HG03378 (cell line): ENCODE measurements around the gene TEP1.
"Not testable (repeated sequence)": the region's sequence is repeated elsewhere in the genome, so short reads cannot be mapped to it uniquely, and the experiment has no call there.

ENCODE experiments used
- ATAC-seq: cut with Tn5 transposase; IDR thresholded peaks from one replicate; pipeline ENCODE4 v1.9.1; 2021; ENCODE audit warnings: mild to moderate bottlenecking, moderate library complexity; ENCODE audit not compliant: unreplicated experiment

TEP1 gene

GRCh38 chr14:20391505-20391904, 21.8 kb downstream of the TEP1 start:
- no peak for ATAC-seq

DNA sequence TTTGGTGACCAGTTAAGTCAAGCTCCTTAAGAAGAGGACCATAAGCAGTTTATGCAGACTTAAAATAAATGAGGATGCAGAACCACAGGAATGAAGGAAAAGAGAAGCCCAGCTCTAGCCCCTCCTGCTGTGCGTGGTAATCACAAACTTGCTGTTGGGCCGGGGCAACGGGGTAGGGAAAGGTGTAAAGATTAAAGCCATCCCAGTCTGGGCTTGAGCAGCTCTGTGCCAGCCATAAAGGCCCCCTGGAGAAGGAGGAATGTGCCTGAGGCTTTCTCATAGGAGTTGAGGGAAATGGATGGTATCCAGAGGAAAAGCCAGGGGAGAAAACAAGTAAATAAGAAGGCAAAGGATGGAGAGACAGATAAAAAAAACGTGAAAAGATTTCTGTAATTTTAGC, 25.1 kb downstream of the TEP1 start:
- no peak for ATAC-seq

- ATAC-seq = no peak
Measured at GRCh38 chr14:20387576-20387975, 25.7 kb downstream of the TEP1 start.

- ATAC-seq = no peak
Measured at GRCh38 chr14:20386276-20386855, 26.9 kb downstream of the TEP1 start.

GRCh38 chr14:20384886-20385285, 28.4 kb downstream of the TEP1 start:
- ATAC-seq = no peak

DNA sequence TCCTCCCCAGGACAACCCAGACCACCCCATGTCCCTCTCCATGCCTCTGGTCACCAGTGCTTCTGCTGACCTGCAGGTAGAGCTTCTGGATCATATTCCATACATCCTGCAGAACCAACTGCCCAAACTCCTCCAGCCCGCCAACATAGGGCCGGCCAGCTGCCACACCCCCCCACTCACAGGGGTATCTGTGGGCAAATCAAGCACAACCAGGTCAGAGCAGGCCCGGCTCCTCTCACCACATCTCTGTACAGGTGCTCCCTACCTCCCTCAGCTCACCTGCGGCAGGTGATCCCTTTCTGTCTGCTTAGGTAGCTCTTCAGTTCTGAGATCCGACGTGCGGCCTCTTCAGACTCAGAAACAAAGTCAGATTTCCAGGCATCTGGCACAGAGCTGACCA, 29.0 kb downstream of the TEP1 start:
- no peak for ATAC-seq

DNA sequence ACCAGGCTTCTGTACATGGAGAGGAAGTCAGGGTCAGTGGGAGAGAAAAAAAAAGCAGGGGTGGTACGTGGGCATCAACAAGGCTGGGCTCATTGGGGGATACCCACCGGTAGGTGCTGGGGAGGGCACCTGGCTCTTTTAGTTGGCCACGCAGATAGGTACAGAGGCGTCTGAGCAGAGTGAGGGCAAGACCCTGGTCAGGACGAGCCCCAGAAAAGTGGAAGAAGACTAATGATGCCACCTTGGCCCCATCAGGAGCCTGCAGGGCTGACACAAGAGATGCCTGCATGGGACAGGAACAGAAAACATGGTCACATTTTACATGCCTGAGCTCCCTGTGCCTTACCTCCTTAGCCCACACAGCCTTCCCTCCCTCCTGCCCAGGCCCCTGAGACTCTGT, 29.7 kb downstream of the TEP1 start:
- ATAC-seq = no peak

DNA sequence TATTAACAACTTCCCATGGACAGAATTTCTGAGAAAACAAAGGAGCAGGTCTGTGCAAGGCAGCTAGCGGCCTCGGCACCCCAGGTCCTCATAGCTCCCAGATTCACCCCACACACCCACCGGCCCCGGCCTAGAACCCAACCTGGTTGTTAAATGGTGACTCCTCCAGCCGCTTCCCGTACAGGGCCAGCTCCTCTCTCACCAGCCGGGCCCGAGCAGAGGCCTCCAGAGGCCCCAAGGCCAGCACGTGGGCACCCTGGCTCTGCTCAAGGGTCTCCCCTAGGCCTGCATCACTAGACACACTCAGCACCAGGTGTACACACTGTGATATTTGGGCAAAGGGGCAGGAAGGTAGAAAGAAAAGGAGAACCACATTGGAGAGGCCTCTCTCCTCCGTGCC, 30.3 kb downstream of the TEP1 start:
- ATAC-seq = no peak

- ATAC-seq = no peak
Measured at GRCh38 chr14:20382526-20382925, 30.8 kb downstream of the TEP1 start.

- no peak for ATAC-seq
Measured at GRCh38 chr14:20381341-20381740, 32.0 kb downstream of the TEP1 start.

DNA sequence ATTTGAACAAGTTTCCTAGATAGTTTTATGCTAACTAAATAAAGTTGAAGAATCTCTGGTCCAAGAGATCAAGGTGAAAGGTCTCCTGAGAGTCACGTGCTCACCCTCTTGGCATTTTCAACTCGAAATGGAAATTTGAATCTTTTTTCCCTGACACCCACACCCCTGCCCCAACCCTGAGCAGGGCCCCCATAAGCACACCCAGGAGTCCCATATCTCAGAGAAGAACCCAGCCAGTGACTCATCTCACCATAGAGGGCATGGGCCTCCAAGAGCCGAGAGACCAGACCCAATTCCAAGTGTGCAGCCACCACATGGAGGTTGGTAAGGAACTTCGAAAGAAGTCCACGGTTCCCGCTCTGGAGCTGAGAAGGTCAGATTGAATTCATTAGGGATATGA, 32.6 kb downstream of the TEP1 start:
- no peak for ATAC-seq

DNA sequence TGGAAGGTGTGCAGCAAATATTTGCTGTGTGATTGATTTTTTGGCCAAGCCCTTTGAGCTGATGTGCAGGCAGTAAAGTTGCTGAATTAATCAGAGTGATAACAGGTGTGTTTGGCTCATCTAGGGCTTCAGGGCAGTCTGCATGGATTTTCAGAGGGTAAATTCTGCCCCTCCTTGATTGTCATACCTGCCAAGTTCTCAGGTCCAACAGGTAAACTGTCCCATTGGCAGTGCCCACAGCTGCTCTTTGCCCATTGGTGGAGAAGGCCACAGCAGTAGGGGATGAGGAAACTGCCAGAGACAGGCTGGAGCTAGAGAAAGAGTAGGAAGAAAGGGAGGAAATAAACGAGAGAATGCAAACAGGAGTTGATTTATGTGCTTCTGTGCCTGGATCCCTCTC, 33.6 kb downstream of the TEP1 start:
- no peak for ATAC-seq

DNA sequence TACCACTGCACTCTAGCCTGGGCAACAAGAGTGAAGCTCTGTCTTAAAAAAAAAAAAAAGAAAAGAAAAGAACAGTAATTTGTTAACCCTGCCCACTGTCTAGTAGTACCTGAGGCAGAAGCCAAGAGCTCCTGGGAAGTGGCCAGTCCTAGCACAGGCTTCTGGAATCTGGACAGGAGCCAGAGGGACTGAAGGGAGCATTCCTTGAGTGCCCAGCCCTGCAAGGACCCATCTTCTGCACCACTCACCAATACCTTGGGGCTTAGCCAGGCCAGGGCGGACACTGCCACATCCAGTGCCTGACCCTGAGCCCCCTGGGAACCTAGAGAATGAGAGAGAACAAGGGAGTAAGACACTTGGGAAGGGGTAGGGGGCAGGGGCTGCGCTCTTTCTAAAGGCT, 36.1 kb downstream of the TEP1 start:
- ATAC-seq = no peak

- ATAC-seq = no peak
Measured at GRCh38 chr14:20376071-20376588, 37.2 kb downstream of the TEP1 start.

GRCh38 chr14:20375471-20375870, 37.8 kb downstream of the TEP1 start:
- no peak for ATAC-seq

- ATAC-seq = no peak
Measured at GRCh38 chr14:20372796-20373195, 40.5 kb downstream of the TEP1 start.

DNA sequence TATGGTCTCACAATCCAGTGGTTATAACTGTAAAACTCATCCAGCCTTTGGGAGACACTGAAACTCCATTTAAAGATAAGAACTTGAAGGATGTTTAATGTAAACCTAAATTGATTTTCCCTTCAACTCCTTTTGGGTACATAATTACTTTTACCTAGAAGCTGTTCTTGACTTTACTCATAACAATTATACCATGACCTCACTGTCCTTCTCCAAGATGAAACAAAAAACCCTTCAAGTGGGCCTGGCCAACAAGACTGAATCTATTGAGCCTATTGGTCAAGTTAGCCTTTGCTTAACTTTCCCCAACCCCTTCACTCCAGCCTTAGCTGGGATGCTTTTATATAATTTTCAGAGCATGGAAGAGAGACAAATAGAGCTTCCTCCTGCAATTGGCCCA, 47.4 kb downstream of the TEP1 start:
- ATAC-seq = no peak

DNA sequence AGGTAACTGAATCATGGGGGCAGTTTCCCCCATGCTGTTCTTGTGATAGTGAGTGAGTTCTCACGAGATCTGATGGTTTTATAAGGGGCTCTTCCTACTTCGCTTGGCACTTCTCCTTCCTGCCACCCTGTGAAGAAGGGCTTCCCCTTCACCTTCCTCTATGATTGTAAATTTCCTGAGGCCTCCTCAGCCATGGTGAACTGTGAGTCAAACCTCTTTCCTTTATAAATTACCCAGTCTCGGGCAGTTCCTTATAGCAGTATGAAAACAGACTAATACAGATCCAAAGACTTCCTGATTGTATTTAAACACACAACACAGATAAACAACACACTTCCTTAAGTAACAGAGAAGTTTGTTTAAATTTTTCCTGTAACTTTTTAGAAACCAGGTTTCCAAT, 54.8 kb downstream of the TEP1 start:
- ATAC-seq = not testable (repeated sequence)

DNA sequence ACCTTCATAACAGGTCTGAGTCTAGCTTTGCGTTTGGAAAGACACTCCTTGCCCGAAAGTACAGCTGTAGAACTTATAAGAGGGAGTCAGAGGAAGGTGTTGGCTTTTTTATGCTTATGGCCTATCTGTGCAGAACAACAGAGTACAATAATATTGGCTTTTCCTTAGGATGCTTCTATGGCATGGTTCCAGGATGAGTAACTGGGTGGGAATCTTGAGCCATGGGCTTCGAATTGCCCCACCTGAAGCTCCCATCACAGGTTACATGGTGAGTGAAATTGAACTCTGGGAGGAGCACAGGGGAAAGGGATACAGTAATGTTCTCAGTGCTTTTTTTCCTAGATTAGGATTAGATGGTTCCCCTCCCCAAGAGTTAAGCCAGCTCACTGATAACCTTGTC, 56.9 kb downstream of the TEP1 start:
- no peak for ATAC-seq

- ATAC-seq = no peak
Measured at GRCh38 chr14:20350860-20351259, 62.4 kb downstream of the TEP1 start.

- ATAC-seq = no peak
Measured at GRCh38 chr14:20350282-20350681, 63.0 kb downstream of the TEP1 start.

- no peak for ATAC-seq
Measured at GRCh38 chr14:20347747-20348146, 65.6 kb downstream of the TEP1 start.

DNA sequence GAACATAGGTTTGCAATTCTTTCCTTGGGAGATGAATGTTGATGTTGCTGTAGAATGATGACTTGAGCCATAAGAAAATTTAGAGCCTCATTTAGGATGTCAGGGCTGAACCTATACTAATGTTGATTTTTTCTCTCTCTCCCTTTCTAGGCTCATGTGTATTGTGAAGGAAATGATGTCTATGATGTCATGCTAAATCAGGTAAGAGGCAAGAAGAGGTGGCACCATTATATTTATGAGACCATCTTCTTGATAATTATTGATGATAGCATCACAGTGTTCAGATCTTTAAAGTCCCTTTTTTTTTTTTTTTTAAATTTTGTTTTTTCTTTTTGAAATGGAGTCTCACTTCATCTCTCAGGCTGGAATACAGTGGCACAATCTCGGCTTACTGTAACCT, 66.6 kb downstream of the TEP1 start:
- no peak for ATAC-seq
